Glomerular endothelial cell (primary cell): Measurements from ENCODE around the gene PAFAH2. TPM values are rescaled to one million over a fixed set of nuclear protein-coding genes. Genes with fewer than 3 reads are reported as not detected.

Experiments
- DNase-seq: peaks from one replicate; pipeline ENCODE4 v3.0.0-alpha.2; 2011; ENCODE audit warnings: low read depth, low spot score; ENCODE audit errors: extremely low read depth
- total RNA-seq: library from RNA; depleted of rRNA; stranded (reverse); fragments of >200 nt; gene quantifications from 2 replicates; pipeline ENCODE4 v1.2.3, GENCODE V29; 2015

Gene PAFAH2
- 8.2 and 10.5 TPM in 2 replicates for total RNA-seq

DNA sequence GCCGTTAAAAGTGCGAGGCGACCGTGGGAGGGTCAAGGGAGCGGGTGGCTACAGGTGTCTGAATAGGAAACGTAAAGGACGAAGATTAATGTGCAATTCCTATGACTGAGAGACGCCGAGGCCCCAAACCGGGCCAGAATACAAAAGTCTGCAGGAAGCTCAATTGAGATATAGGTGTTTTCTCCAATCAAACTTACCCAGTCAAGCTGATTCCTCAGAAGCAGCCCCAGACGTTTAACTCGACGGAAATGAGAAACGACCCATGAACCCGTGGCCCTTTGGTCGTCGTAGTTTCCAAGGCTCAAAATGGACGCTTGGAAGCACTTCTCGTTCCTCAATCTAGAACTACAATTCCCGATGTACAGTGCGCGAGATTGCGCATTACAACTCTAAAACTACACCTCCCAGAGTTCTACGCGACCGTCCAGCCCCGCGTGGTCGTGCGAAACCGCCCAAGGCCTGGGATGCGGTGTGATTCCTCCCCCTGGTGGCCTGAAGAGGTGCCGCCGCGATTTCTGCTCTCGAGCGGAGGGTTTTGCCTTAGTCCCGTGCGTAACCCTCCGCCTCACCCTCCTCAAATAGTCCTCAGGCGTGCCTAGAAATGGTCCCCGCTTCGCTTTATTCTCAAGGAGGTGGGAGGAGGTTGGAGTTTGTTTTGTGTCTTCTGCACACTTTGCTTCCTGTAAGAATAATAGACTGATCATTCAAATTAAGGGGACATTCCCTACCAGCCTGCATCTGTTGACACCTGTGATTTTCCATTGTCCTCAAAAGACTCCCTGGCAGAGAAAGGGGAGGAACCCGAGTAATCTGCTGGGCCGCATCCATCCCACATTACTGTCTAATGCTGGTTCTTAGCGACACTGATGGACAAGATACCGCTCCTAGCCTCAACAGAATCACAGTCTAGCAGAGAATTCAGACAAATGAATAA, at the start of gene PAFAH2:
PAFAH2 (minus strand) TSS at position 236 of the 934 bp plus-strand sequence. CDS start 7,247 bp downstream, outside the sequence.
- DNase-seq, result peak; percentile 100

DNA sequence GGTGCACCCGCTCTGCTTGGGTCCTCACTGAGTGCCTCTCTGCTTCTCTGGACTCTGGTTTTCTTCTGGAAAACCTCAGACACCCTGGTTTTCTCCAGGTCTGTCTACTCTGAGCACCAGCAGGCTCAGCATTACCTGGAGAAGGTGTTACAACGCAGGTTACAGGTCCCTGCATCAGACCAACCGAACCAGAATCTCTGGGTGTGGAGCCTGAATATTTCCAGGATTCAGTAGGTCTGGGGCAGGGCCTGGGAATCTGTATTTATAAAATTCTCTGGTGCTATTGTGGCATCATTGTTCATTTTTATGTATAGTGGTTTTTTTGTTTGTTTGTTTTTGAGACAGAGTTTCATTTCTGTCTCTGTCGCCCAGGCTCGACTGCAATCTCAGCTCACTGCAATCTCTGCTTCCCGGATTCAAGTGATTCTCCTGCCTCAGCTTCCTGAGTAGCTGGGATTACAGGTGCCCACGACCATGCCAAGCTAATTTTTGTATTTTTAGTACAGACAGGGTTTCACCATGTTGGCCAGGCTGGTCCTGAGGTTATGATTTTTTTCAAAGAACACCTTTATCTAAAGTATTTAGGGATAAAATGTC, 49.5 kb upstream of the PAFAH2 start:
- no peak for DNase-seq

DNA sequence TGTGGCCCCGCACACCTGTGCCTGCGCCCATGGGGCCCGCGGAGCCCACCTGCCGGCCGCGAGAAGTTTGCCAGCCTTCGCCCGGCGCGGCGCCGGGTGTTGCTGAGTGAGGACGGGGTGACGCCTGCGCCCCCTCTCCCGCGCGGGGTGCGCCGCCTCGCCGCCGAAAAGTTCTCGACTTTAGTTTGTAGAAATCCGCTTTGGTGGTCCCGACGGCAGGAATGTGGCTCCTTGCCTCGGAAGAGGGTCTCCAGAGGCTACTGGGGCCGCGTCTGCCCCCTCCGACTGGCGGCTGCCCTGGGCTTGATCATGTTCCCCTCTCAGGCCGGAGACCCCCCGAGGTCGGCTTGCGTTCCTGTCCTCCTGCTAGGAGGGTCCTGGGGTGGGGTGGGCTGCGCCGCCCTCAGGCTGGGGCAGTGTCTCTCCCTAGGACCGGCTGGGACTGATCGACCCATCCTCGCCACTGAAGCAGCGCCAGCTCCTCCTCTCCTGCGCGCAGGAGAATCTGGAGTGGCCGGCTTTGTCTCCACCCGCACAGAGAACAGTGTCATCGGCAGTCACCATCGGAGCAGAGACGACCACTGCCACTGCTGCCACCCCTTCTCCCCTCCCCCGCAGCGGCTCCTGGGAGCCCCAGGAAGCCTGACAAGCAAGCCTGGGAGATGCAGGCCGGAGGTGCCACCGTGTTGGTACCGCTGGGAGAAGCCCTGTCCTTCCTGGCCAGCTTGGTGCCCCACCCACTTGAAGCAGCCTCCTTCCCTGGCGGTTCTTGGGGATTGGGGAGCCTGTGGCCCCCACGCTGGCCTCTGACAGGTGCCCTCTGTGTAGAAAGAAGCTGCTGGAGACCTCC, 48.6 kb upstream of the PAFAH2 start:
- no peak for DNase-seq

DNA sequence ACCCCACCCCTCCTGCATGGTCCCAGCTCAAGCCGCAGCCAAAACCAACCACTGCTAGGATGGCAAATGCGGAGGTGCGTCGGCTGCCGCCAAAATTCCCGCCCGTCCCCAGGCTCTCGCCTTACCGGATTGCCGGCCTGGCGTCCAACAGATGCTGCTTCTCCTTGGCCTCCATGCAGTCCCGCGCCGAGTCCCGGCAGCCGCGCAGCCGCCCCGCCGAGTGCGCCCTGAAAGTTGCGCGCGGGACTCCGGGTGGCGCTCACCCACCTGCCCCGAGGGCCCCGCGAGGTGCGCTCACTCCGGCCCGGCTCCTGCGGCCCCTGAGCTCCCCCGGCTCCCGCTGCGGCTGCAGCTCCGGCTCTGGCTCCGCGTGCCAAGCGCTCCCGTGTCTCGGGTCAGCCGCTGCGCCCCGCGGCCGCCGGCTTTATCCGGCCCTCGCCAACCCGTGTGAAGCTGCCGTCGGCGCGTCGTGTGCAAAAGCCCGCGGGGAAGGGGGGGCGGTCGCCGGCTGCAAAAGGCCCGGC, 47.9 kb upstream of the PAFAH2 start, which contains the start of gene SLC30A2:
SLC30A2 (minus strand) TSS at position 397 of the 524 bp plus-strand sequence; CDS start at position 175, 222 bp downstream.
- DNase-seq, result no peak

DNA sequence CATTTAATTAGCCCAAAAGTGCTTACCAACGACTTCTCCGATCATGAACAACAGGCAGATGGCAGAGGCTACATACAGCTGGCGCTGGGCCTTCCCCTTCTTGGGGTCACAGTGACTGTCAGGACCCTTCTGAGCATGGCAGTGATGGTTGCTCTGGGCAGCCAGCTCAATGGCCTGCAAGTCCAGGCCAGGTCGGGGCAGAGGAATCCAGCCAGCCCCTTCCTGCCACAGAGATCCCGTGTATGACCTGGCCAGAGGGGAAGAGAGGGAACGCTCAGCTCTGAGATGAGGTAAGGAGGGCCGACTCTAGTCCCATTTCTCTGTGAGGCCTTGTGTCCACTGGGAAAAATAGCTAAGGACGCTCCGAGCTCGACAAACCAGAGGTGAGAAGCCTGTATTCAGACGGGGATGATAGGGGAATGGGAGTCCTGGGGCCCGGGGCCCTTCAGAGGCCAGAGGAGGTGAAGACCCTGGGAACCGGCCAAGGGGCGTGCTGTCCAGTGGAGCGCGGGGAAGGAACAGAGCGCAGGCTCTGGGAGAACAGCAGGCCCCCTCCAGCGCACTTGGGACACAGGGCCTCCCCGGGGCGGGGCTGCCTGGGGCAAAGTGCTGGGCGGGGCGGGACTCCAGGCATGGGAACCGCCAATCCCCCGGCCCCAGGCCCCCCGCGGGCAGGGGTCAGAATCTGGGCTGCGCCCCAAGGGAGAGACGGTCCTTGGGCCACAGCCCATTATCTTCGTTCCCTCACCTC, 47.3 kb upstream of the PAFAH2 start:
- no peak for DNase-seq

DNA sequence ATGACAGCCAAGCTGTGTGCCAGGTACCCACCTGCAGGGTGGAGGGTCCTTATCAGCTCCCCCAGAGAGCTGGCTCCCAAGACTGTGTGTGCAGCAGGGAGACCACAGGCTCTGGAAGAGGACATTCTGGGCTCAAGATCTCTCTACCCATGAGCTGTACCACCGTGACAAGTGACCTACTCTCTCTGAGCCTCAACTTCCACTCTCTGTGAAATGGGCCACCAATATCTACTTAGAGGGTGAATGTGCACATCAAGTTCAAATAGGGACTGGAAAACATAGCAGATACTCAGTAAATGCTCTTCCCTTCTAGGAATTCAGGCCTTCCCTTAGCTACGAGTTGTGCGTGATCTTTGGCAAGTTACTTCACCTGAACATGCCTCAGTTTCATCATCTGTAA, 46.6 kb upstream of the PAFAH2 start:
- DNase-seq, result no peak

DNA sequence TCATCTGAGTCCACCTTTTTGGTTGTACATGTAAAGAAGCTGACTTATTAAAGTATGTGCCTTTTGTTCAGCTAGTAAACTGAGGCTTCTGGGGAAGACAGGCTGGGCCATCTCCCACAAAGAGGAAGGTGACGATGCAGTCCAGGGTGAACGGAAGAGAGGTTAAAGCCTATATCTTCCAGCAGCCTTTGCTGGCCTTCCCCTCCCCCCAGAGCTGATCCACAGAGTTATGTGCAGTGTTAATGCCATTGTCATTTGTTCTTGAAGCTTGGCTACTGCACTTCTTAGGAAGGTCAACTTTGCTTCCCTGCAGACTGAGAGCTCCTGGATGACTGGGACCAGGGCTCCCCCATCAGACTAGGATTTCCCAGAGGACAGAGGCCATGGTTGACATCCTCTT, 45.9 kb upstream of the PAFAH2 start:
- no peak for DNase-seq

DNA sequence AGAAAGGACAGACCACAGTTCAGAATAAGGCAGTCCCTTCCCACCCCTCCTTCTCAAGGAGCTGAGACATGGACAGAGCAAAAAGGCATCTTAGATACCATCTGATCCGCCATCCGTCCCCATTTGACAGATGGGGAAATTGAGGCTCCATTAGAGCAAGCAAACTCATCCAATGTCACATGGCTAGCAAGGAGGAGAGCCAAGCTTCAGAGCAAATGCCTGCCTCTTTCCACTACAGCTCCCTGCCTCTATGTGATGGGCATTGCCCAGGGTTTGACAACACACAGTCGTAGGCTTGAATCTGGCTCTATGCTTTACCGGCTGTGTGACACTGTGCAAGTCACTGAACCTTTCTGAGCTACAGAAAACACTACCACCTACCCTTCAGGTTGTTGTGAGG, 44.1 kb upstream of the PAFAH2 start:
- DNase-seq, result no peak

DNA sequence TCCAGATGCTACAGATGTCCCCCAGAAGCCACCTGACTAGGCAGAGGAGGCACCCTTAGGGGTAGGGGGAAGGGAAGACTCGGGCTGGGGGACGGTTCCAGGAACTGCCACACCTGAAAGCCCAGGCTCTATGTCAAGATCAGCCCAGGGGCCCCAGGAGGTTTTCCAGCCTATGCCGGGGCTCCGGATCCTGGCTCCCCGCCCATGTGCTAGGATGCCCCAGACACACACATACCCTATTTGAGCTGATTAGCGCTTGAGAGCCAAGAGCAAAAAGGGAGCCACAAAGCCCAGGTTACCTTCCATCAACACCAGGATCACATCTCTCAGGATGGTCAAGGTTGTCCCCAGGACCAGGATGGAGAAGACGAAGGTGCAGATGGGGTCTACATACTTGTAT, 43.5 kb upstream of the PAFAH2 start:
- no peak for DNase-seq

DNA sequence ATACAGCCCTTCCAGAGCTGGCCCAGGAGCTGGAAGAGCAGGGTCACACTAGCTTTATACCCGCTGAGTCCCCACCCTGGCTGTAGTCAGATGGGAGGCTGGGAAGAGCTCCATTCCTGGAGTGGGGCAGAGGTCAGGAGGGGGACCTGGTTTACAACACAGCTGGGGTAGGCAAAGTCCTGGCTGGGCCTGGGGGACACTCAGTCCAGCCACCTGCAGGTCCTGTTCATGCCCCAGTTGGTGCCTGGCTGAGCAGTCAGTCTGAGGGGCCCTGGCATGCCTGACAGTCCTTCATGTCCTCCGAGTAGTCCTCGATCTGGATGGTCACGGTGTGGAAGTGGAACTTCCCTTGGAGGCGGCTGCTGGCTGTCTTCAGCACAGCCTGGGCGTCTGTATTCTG, 41.0 kb upstream of the PAFAH2 start:
- DNase-seq, result no peak

DNA sequence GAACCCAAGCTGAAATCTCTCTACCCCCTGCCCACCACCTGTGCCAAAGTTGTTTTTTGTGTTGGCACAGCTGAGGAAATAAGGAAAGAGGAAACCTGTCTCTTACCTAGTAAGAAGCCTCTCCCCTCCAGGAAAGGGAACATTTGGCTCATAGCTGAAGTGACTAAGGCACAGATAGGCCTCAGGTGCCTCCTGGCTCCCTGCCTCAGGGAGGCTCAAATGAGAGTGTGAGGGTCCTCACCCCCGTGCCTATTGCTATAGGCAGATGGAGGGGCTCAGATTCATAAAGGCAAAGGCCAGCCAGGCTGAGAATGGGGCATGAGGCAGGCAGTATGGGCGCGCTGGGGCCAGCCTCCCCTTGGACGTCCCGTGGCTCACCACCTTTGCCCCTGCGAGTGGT, 40.6 kb upstream of the PAFAH2 start:
- no peak for DNase-seq

DNA sequence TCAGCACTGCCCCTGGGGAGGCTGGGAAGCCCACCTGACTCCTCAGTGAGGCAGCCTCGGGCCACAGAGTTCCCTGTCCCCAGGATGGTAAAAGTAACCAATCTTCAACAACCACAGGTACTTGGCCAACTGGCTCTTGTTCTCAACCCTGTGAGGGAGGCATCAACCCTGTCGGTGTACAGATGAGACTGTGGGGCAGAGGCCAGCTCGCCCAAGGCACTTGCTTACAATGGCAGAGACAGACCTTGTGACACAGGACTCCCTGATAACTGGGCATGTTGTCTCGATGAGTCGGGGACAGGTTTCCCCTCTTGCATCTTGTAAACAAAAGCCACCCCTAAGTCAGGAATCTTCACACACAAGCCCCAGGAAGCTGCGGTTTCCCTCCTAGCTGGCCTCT, 40.0 kb upstream of the PAFAH2 start:
- DNase-seq, result no peak

DNA sequence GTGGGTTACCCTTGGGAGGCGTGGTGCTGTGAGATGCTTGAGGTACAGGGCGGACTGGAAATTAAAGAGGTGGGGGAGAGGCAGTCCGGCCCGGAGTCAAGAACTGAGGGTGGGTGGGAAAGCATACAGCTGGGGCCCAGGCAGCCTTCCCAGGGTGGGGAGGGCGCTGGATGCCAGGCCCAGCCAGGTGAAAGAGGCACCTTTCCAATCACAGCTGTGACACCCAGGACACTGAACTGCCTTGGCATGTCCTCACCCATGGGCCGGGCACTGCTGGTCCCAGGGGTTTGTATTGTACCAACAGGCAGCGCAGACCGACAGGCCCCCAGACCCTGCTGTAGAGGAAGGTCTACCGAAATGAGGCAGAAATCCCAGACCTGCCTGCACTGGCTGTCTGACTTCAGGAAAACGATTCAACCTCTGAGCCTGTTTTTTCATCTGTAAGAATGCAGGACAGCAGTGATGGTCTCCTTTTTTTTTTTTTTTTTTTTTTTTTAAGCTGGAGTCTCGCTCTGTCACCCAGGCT, 39.0 kb upstream of the PAFAH2 start:
- no peak for DNase-seq

DNA sequence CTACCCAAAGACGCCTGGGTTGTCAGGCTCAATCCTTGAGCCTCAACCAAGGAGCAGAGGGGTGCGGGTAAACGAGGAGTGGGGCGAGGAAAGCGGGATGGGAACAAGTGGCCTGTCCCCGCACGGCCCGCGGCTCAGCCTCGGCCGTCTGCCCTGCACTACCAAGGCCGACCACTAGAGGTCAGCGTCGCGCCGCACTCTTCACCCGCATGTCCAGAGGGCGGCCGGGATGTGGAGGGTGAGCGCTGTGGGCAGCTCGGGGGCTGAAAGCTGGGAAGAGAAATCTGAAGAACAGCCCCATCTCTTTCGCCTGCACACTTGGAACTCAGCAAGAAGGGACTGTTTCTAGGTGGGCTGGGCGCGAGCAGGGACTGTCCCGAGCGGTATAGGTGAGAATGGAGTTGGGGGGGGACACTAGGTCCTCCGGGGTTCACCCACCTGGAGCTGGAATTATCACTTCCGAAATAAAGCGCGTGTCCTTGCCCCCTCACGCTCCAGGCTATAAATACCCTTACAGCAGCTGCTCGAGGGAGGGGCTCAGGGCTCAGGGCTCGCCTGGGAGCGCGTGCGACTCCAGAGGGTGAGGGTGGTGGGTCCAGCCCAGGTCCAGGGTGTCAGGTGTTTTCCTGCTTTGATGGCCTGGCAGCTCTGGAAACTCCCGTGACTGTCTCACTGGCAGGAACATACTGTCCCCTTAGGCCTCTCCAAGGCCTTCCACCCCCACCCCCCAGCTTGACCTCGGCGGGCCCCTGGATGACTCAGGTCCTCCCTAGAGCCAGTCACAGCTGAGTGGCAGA, 38.3 kb upstream of the PAFAH2 start:
- no peak for DNase-seq

DNA sequence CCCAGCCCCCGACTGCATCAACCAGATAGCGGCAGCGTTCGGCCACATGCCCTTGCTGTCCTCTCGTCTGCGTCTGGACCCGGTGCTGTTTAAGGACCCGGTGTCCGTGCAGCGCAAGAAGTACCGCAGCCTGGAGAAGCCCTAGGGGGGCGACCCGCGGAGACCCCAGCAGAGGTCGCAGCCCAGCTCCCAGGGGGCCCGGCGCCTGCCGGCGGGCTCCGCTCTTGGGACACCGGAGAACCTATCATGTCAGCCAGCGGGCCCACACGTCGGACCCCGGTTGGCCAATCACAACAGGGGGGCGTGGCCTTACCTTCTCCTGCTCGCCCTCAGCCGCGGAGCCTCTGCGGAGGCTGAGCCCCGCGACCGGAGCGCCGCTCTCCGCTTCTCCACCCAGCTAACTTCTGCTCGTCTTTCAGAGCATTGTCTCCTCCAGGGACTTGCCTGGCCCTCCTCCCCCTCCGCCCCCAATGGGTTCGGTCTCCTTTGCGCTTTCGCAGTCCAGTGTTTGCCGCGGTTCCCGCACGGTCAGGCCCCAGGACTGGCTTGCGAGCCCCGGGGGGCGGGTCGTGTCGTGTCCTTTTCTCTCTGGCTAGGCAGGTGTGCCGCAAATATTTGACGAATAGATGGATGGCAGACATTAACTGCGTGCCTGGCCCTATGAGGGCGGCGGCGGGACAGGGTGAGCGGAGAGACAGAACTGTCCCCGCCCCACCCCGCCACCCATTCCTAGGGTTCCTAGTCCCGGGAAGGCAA, 37.5 kb upstream of the PAFAH2 start:
- DNase-seq, result peak; percentile 39

DNA sequence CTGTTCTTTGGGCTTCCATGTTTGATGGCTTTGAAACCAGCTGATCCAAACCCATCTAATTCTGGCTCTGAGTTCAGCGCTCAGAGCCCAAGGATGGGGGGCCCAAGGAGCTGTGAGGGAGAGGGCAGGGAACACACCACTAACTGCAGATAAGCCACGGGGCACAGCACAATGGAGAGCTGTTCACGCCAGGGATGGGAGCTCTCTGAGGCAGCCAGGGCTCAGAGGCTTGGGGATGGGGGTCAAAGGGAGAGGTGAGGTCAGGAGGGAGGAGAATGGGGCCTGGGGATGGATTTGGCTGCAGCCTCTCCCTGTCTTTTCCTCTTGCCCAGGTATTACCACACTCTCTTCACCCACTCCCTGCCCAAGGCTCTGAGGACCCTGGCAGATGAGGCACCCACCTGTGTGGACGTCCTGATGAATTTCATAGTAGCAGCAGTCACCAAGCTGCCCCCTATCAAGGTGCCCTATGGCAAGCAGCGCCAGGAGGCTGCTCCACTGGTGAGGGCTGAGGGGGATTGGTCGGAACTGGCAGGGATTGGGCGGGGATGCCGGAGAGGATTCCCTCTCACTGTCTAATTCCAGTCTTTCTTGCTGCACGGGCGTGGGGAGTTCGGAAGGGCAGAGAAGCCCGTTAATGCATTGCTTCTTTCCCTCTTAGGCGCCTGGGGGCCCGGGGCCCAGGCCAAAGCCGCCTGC, 36.8 kb upstream of the PAFAH2 start:
- no peak for DNase-seq

DNA sequence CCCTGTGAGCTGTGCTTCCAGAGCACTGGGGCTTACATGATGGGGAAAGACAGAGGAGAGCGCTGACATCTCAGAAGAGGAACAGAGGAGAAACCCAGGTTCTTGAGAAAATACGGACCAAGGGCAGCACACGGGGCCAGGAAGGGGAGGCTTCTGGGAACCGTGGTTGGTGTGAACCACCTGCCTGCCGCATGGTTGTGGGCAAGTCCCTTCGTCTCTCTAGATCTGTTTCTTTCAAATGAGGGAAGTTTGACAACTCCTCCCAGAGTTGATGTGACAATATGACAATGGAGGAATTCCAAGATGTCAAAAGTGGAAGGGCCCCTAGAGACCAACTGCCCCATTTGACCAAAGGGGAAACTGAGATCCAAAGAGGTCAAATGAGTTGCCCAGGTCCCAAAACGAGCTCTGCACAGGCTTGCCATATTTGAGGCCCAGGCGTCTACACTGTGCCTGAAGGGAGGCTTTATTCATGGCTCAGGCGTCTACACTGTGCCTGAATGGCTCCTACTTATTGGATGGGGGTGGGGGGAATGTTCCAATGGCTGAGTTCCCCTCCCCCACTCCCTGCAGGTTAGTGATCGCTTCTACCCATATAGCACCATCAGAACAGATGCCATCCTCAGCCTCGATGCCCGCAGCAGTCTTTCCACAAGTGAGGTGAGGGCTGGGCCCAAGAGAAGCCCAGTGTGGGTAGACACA, 34.9 kb upstream of the PAFAH2 start:
- no peak for DNase-seq
